Measurements from ENCODE around the gene TRIM28. TPM values are rescaled to one million over a fixed set of nuclear protein-coding genes. Genes with fewer than 3 reads are reported as not detected.

Gene TRIM28
- total and polyA plus RNA-seq, 2 donors (not counting 3 experiments of a cell fraction or from before 2014, with no cell fraction given): 429 to 521 TPM

GRCh38 chr19:58551577-58552471 is 8.0 kb downstream of the TRIM28 start:
- Histone ChIP-seq H3K9me3 (replicated peaks; ENCODE audit: control insufficient read depth, insufficient read depth, low read length) (no peaks in the 10 kb centered on the region), H3K4me3 (replicated peaks in 1 of 3; ENCODE audit: insufficient read depth in 1 of 3, low read depth in 1 of 3, low read length in 3 of 3) (no peak overlapping the region), H3K27ac (ENCODE audit: insufficient read depth, low read depth, low read length) (no peak overlapping the region), H3K4me2 (ENCODE audit: insufficient read depth, low read length) (no peak overlapping the region), H3K9ac (replicated peaks; ENCODE audit: extremely low read depth, insufficient read depth, low read length) (no peak overlapping the region), H2AFZ (ENCODE audit: low read depth, low read length) (no peak overlapping the region), H3K36me3 (ENCODE audit: control insufficient read depth in 2 of 2, extremely low read depth in 1 of 2, insufficient read depth in 2 of 2, low read length in 2 of 2) (peaks cover 18 to 60% of the 10 kb centered on the region in 2 experiments), H3K79me2 (ENCODE audit: control insufficient read depth, insufficient read depth, low read length) (peaks cover 36% of the 10 kb centered on the region), H3K4me1 (ENCODE audit: control insufficient read depth, extremely low read depth, insufficient read depth, low read length) (peaks cover 22% of the 10 kb centered on the region), H4K20me1 (replicated peaks; ENCODE audit: control insufficient read depth, extremely low read depth, insufficient read depth, low read length) (no peaks in the 10 kb centered on the region), H3K9me1 (replicated peaks; ENCODE audit: control insufficient read depth, extremely low read depth, insufficient read depth, low read length) (no peaks in the 10 kb centered on the region), H3K27me3 (ENCODE audit: control insufficient read depth in 2 of 2, insufficient read depth in 2 of 2, low read length in 2 of 2) (no peaks in the 10 kb centered on the region)
- FAIRE-seq (no peak), DNase-seq (ENCODE audit: low read depth, low spot score) (no peak)
- TF ChIP-seq CTCF (IDR thresholded peaks at IDR 0.05; ENCODE audit: extremely low read depth in 1 of 2, insufficient read depth in 1 of 2, low read depth in 1 of 2, low read length in 2 of 2) (no peak), MAX (IDR thresholded peaks at IDR 0.05; ENCODE audit: insufficient read depth, insufficient read length) (no peak), POLR2AphosphoS5 (IDR thresholded peaks at IDR 0.05; ENCODE audit: insufficient read depth, low read depth, low read length) (no peak), FOS (IDR thresholded peaks at IDR 0.05; ENCODE audit: borderline replicate concordance, insufficient read depth, low read length) (no peak), POLR2A (IDR thresholded peaks at IDR 0.05; ENCODE audit: low read depth, low read length) (no peak), EZH2 (IDR thresholded peaks at IDR 0.05; ENCODE audit: borderline replicate concordance, low read depth, low read length, severe bottlenecking) (no peak), JUN (IDR thresholded peaks at IDR 0.05; ENCODE audit: borderline replicate concordance, insufficient read depth, insufficient read length, low read depth) (no peak), MYC (IDR thresholded peaks at IDR 0.05; ENCODE audit: low read depth, low read length) (no peak), GATA2 (IDR thresholded peaks at IDR 0.05; ENCODE audit: insufficient read depth, insufficient read length, low read depth, low read length) (no peak)
- CTCF ChIA-PET: interaction anchor here (1.4 to 3.7 kb wide), 3 partner anchors 32 to 38 kb away, joined by 5 to 60 read pairs (median 6); partner anchors contain the start of gene ZBTB45
- dilution Hi-C loops (cut with MboI; ENCODE audit: extremely low pct_ligation_motif_present, low sequenced_read_pairs) (no loop called here), intact Hi-C loops (cut with micrococcal nuclease) (no loop called here)
- BruUV-seq (replicated peaks): TSS peak; percentile 2
- POLR2A ChIA-PET: no interaction called here
